Erythroblast (primary cell): Measurements from ENCODE around the gene ATG10.

Experiments
- DNase-seq, 2 experiments: peaks; one replicate each; lab custom pipeline; 2025; lab: John Stamatoyannopoulos, UW
- GATA1 ChIP-seq: IDR thresholded peaks from 2 replicates; pipeline ENCODE4 v1.6.1; 2011; ENCODE audit warnings: low read depth, mild to moderate bottlenecking, control low read depth, low read length, moderate library complexity
- POLR2A ChIP-seq: IDR thresholded peaks from 2 replicates; pipeline ENCODE4 v1.6.1; 2011; ENCODE audit warnings: mild to moderate bottlenecking, low read length

Gene ATG10

GRCh38 chr5:82275216-82275664, 303.4 kb downstream of the ATG10 start:
- peak; percentile 10 to 14 for DNase-seq
- TF ChIP-seq GATA1, result no peak
- no peak for TF ChIP-seq POLR2A

GRCh38 chr5:82276800-82277612, 305.2 kb downstream of the ATG10 start:
- DNase-seq, result peak; percentile 22 to 44
- TF ChIP-seq GATA1 (no peak), POLR2A (no peak)

GRCh38 chr5:82277613-82277986, 305.8 kb downstream of the ATG10 start:
- peak; percentile 63 to 70 for DNase-seq
- no peak for TF ChIP-seq GATA1
- TF ChIP-seq POLR2A, result no peak

- DNase-seq, result peak; percentile 94 to 95
- TF ChIP-seq GATA1, result no peak
- peak; percentile 95 for TF ChIP-seq POLR2A
Measured at GRCh38 chr5:82277987-82278710, 306.3 kb downstream of the ATG10 start, which contains the start of gene RPS23. RPS23 (minus strand) TSS chr5:82278354; CDS start chr5:82278323, 31 bp downstream.

- TF ChIP-seq GATA1, result no peak
- peak; percentile 71 for TF ChIP-seq POLR2A
- no peak for DNase-seq
Measured at GRCh38 chr5:82278711-82279370, 307.0 kb downstream of the ATG10 start.

- TF ChIP-seq GATA1, result no peak
- TF ChIP-seq POLR2A, result no peak
- DNase-seq, result peak in 1 of 2 experiments; percentile 38
Measured at GRCh38 chr5:82283893-82284292, 312.1 kb downstream of the ATG10 start.

GRCh38 chr5:82285206-82285605, 313.4 kb downstream of the ATG10 start:
- DNase-seq, result peak; percentile 35 to 75
- TF ChIP-seq GATA1, result no peak
- TF ChIP-seq POLR2A, result no peak

- no peak for DNase-seq
- no peak for TF ChIP-seq GATA1
- TF ChIP-seq POLR2A, result no peak
Measured at GRCh38 chr5:82287625-82288024, 315.8 kb downstream of the ATG10 start.

GRCh38 chr5:82290005-82290404, 318.2 kb downstream of the ATG10 start:
- TF ChIP-seq POLR2A (no peak), GATA1 (no peak)
- DNase-seq, result no peak

- TF ChIP-seq GATA1, result no peak
- no peak for TF ChIP-seq POLR2A
- DNase-seq, result no peak
Measured at GRCh38 chr5:82290908-82291307, 319.1 kb downstream of the ATG10 start.

GRCh38 chr5:82291420-82291819, 319.6 kb downstream of the ATG10 start:
- no peak for DNase-seq
- TF ChIP-seq POLR2A (no peak), GATA1 (no peak)

- TF ChIP-seq GATA1 (no peak), POLR2A (no peak)
- peak in 1 of 2 experiments; percentile 8 for DNase-seq
Measured at GRCh38 chr5:82295144-82295543, 323.3 kb downstream of the ATG10 start.

- no peak for DNase-seq
- no peak for TF ChIP-seq GATA1
- TF ChIP-seq POLR2A, result no peak
Measured at GRCh38 chr5:82295959-82296531, 324.2 kb downstream of the ATG10 start.

GRCh38 chr5:82296929-82297328, 325.1 kb downstream of the ATG10 start:
- DNase-seq, result no peak
- TF ChIP-seq POLR2A (no peak), GATA1 (no peak)
